Vagina (tissue), 2 donors: ENCODE measurements around the gene WDR45B.

Source experiments
- CTCF ChIP-seq, 3 experiments: fragments of 450-650 bp in 2 of 3; fragments of 200-600 bp in 1 of 3; sonication (generic) in 1 of 3; IDR thresholded peaks; one replicate each; pipeline ENCODE4 v1.5.1; 2017 to 2019; ENCODE audit warnings: antibody characterized with exemption in 3 of 3, mild to moderate bottlenecking in 2 of 3, moderate library complexity in 2 of 3
- POLR2A ChIP-seq, 2 donors: fragments of 450-650 bp; IDR thresholded peaks; one replicate each; pipeline ENCODE4 v1.6.1; 2017; ENCODE audit warnings: antibody characterized with exemption in 2 of 2, mild to moderate bottlenecking in 2 of 2, moderate library complexity in 2 of 2
- POLR2AphosphoS5 ChIP-seq, 2 donors: sonication (generic); formaldehyde crosslinking; IDR thresholded peaks; one replicate each; pipeline ENCODE4 v1.9.0; 2017; ENCODE audit warnings: antibody characterized with exemption in 2 of 2, mild to moderate bottlenecking in 2 of 2, low read depth in 1 of 2; ENCODE audit not compliant: insufficient read depth in 1 of 2

- TF ChIP-seq CTCF (IDR thresholded peaks at IDR 0.05) (no peak), POLR2AphosphoS5 (IDR thresholded peaks at IDR 0.05; ENCODE audit: insufficient read depth in 1 of 2, low read depth in 1 of 2) (no peak), POLR2A (IDR thresholded peaks at IDR 0.05) (no peak)
These were observed 78.0 kb downstream of the WDR45B start for GRCh38 chr17:82570277-82570676.
